ENCODE measurements around the gene PACS2.

- TF ChIP-seq CTCF (IDR thresholded peaks at IDR 0.05; ENCODE audit: low read depth, low read length, missing input control) (no peak), EGR1 (IDR thresholded peaks at IDR 0.05; ENCODE audit: low read depth in 2 of 2) (no peak), GABPA (IDR thresholded peaks at IDR 0.05 in 1 of 2, conservative IDR thresholded peaks at IDR 0.05 in 1 of 2) (no peak), TAF1 (conservative IDR thresholded peaks at IDR 0.05) (no peak), REST (IDR thresholded peaks at IDR 0.05) (no peak)
Measured at GRCh38 chr14:105336477-105337287, 22.1 kb downstream of the PACS2 start.
